GM21723 (cell line): ENCODE results near the gene PRKCE.
"Not testable (repeated sequence)": the region's sequence is repeated elsewhere in the genome, so short reads cannot be mapped to it uniquely, and the experiment has no call there.

Experiments used
- ATAC-seq: cut with Tn5 transposase; IDR thresholded peaks from one replicate; pipeline ENCODE4 v1.9.1; 2021; ENCODE audit warnings: mild to moderate bottlenecking, moderate library complexity; ENCODE audit not compliant: unreplicated experiment

PRKCE gene

DNA sequence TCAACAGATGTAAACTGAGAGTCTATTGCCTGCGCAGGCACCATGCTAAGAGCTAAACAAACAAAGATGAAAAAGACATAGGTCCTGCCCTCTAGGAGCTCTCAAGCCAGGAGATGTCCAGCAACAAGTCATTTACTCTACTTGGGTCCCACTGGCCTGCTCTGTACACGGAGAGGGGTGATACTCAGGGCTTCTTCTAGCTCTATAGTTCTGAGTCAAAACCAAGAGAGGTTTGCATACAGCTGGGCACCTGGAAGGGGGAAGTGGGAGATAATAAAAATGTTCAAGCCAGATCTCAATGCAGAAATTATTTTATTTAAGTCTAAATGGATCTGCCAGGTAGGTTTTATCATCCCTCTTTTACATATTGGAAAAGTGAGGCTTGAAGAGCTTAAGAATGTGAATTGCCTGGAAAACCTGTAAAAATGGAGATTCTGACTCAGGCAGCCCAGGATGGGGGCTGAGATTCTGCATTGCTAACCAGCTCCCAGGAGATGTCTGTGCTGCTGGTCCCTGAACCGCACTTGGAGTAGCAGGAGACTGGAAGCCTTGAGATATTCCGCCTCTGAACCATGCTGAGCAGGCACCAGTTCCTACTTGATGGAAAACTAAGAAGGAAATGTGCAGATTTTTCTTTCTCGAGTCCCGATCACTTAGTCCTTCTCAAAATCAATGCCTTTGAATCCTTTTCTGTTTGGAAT, 201.1 kb downstream of the PRKCE start:
- no peak for ATAC-seq

DNA sequence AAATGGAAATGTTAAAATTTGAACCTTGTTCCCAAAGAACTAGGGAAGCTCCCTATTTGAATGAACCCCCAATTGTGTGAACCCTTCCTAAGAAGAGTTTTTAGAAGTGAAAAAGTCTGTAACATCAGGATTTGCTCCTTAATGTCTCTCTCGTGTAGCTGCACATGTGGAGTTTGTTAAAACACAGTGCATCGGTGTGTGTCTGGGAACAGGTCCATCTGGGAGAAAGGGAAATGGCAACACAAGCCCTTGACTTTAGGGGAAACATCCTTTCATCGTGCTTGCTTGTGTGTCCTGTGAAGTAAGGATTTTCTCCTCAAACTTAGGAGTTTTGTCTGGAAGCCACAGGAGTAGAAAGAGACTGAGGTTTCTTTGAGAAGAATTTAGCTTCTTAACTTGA, 203.9 kb downstream of the PRKCE start:
- no peak for ATAC-seq

DNA sequence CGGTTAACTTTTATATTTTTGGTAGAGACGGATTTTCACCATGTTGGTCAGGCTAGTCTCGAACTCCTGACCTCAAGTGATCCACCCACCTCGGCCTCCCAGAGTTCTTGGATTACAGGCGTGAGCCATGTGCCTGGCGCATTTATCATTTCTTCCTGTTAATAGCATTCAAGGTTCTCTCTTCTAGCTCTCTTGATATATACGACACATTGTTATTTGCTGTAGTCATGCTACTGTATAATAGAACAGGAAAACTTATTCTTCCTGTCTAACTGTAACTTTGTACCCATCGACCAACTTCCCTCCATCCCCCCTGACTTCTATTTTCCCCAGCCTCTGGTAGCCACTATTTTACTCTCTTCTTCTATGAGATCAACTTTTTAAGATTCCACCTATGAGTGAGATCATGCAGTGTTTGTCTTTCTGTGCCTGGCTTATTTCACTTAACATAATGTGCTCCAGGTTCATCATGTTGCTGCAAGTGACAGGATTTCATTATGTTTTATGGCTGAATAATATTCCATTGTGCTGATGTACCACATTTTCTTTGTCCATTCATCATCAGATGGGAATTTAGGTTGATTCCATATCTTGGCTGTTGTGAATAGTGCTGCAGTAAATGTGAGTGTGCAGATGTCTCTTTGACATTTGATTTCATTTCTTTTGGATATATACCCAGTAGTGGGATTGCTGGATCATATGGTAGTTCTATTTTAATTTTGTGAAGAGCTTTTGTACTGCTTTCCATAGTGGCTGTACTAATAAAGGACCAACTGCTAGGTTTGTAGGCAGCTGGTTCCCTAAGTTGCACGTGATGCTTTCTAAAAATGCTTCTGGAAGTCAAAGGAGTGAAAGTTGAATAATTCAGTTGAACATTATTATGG, 205.2 kb downstream of the PRKCE start:
- ATAC-seq, result no peak

DNA sequence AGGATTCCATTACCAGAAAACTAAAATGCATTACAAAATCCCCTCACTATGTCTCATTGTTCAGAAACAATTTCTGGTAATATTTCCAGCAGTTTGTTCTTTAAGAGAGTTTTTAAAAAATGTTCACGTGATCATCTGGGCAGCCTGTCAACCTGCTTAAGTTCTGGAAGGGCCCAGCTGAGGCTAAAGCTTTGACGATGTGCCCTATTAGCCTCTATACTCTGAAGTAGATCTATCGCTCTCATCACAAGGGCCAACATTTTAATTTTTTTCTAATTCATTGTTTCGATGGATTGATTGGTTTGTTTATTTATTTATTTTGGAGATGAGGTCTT, 205.8 kb downstream of the PRKCE start:
- ATAC-seq, result no peak

DNA sequence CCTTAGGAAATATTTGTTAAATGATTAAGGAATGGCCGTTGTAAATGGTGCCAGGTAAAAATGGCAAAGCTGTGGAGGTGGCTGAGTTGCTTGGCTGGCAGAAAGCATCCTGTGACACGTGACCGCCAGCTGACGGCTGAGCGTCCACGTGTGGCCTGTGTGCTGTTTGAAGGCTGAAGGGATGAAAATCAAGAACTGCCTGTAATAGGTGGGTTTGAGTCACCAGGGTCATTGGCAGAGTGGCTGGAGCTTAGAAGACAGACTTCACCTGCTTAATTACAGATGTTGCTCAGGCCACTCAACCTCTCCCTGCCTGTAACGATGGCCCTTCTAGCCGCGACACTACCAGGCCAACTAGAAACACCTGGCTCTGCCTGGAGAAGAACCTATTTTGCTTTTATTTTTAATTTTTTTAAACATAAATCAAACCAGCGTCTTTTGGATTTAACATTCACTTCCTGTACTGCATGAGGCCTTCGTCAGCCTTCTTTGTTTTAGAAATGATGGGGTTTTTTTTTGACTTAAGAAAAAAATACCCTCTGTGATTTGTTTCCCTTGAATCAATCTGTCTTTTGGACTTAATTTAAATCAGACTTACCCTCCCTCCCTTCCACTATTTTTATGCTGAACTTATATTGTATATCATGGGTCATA, 206.5 kb downstream of the PRKCE start:
- no peak for ATAC-seq

DNA sequence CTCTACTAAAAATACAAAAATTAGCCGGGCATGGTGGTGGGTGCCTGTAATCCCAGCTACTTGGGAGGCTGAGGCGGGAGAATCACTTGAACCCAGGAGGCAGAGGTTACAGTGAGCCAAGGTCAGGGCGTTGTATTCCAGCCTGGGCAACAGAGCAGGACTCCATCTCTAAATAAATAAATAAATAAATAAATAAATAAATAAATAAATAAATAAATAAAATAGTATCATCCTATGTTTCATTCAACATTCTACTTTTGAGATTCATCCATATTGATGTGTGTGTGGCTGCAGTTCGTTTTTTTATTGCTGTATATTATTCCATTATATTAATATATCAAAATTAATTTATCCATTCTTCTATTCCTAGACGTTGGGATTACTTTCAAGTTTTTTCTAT, 207.4 kb downstream of the PRKCE start:
- ATAC-seq, result not testable (repeated sequence)

DNA sequence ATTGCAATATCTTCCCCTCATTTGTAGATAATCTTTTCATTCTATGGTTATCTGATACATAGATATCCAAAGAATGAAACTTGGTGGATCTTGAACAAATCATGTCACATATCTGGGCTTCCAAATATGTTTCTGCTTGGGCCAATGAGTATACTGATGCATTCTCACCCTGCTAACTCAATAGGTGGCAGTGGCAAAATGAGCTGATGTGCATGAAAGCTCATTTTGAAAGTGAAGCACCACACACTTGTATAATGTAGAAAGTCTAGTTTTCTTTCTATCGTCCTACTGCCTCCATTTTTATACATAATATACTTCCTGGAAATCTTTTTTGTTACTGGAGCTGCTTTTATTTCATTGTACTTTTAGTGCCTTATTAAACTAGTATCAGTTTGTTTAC, 208.2 kb downstream of the PRKCE start:
- no peak for ATAC-seq

DNA sequence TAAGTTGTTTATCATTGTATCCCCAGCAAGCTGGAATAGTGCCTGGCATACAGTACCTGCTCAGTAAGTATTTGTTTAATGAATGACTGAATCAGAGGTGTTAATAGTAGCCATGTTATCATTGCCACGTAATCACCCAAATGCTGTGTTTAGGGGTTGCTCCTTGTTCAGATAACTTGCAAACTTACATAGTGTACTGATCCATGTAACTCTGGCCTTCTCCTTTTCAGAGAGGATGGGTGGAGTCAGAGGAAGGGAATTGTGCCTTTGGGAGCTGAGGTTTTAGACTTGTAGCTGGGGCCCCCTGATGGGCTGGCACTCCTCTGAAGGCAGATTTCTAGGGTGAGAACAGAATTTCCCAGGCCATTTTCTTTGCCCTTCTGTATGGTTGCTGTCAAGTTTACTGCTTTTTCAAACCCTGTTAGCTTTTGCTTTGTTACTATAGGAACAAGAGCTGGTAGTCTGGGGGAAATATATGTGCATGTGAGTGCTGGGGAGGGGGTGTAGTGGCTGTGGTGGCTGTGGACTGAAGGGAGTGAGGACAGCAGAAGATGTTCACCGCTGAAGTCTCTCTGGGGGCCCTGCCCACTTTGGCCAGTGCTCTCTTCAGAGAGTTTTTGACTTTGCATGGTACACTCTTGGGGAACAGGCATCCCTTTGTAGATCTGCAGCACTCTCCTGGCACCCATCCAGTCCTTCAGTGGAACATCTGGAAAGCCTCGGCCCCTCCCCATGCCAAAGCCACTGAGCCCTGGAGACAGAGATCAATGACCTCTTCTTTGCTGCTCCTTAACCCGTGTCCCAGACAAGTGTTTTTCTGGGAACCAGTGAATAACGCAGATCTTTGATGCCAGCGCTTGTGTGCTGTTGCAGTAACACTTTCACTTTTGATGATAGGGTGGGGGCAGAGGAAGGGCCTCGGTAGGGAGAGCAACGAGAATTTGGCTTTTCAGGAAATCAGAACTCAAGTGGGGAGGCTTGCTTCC, 209.0 kb downstream of the PRKCE start:
- no peak for ATAC-seq

DNA sequence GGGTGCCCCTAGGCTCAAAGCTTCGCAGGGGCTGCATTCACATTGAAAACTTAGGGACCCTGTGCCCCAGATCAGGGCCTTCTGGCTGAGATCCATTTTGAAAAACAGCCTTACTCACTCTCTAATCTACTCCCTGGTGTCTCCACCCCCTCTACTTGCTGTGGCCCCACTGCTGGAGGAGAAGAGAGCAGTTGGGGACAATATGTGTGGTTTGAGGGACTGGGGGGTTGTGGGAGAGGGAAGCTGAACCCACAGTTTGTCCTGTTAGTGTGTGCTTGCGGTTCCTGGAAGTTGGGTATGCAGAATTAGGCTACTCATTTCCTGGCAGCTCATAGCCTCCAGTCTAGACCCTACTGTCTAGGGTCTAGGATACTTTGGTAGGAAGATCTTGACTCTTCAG, 211.4 kb downstream of the PRKCE start:
- no peak for ATAC-seq

DNA sequence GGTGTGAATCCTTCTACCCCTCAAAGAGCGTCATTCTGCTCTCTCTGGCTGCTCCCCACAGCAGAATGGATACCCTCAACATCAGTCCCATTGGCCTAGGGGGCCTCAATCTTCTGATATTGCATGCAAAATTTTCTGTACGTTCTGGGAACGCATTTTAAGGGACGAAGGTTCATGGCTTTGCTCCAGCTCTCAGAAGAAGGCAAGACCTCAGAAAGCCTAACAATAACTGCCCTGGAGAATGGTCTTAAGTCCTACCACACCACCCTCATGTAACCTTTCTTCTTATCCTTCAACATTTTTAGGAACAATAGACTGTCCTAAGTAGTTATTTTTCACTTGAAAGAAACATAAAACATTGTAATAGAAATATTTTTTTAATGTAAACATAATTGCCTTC, 212.6 kb downstream of the PRKCE start:
- no peak for ATAC-seq

DNA sequence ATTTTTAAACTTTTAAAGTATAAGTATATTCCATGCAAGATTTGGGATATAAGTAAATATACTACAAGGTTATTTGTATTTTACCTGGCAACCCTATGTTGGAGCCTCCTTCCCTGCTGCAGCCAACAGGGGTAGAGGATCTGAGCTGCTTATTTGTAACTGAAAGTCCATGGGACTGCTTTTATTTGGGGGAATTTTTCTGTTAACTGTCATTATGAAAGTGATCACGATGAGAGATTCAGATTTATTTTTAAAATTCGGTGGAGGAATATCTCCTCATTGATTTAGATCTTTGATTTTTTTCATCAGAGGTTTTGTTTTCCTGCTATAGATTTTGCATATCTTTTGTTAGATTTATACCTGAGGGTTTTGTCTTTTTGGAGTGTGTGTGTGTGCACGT, 215.9 kb downstream of the PRKCE start:
- peak; percentile 45 for ATAC-seq

DNA sequence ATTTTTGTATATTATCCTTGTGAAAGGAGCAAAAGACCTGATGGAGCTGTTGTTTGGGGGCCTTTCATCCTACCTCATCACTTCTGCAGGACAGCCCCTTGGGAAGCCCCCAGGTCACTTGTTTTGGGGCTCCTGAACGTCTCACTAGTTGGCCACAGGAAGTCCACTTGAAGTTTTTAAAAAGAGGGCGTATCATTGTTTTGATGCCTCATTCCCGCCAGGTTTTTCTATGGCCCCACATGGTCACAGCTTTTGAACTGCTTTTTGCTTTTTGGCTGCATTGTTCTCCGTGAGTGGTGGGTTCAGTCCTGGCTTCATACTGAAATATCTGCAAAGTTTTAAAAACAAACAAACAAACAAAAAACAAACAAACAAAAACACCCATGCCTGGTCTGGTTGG, 216.3 kb downstream of the PRKCE start:
- ATAC-seq, result no peak

DNA sequence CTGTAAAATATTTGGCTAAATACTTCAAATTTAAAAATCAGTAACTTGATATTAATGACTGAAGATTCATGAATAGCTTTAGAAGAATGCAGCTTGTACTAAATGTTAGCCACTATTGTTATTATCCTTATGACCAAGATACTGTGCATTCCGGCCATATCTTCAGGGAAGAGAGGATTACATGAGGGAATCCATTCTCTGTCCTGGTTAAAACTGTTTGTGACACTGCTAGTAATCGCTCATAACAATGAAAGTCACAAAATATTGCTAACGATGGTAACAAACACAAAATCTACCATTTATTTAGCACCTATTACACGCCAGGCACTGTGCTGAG, 217.7 kb downstream of the PRKCE start:
- no peak for ATAC-seq

DNA sequence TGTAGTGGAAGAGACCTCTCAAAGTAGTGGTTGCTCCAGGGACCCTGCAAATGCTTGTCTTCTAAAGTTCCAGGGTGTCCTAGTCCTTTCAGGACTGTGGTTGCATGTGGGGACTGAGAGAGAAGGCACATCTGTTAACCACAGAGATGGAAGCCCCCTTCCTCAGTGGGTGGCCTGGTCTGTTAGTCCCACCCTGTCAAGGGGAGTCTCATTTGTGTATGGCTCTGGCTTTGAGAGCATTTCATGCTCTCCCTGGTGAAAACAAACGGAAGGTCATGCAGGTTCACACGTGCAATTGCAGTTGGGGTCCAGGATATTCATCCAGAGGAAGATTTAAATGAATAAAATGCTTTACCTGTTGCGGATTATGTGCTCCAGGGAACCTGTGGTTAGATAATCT, 219.6 kb downstream of the PRKCE start:
- ATAC-seq, result no peak

DNA sequence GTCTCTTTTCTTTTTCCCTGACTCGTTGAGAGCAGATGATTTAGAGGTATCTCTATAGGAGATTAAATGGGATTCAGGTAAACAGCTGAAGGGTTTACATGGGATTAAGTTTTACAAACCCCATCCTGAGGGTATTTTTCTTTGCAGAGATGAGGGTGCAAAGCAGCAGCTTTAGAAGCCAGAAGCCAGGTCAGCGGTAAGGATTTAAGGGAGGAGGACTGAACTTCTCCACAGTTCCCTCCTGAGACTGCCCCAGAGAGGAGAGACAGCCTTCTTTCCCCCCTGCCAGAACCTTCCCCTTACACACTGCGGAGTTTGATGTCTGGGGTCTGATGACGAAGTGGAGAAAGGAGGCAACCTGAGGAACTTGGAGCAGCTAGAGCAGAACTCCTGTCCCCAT, 220.1 kb downstream of the PRKCE start:
- no peak for ATAC-seq

DNA sequence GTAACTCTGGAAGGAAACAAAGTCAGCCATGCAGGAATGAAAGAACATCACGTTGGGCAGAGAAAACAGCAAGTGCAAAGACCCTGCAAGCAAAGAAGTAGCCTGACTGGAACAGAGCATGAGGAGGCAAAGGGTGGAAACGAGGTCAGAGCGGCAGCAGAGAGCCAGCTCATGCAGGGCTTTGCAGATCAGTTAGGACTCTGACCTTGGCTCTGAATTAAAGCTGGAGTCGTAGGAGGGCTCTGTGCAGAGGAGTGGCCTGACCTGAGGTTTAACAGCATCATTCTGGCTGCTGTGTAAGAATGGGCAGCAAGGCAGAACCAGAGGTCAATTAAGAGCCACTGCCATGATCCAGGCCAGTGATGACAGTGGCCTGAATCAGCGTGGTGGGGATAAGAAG, 220.7 kb downstream of the PRKCE start:
- ATAC-seq, result no peak

DNA sequence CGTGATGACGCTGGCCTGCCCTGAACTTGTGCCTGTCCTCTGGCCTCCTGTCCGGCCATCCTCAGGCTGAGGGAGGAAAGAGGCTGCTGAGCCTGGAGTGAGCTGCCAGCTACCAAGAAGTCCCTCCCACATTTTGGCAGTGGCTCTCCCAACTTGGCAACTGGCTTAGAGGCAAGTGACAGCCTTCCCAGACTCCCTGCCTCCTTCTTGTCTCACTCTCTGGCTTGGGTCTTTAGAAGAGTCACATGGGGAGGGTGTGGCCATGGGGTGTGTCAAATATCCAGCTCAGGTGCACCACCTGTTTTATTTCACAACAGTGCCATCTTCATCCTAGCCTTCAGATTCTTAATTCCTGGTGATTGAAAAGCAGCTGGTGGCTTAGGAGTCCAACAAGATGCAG, 222.9 kb downstream of the PRKCE start:
- no peak for ATAC-seq

DNA sequence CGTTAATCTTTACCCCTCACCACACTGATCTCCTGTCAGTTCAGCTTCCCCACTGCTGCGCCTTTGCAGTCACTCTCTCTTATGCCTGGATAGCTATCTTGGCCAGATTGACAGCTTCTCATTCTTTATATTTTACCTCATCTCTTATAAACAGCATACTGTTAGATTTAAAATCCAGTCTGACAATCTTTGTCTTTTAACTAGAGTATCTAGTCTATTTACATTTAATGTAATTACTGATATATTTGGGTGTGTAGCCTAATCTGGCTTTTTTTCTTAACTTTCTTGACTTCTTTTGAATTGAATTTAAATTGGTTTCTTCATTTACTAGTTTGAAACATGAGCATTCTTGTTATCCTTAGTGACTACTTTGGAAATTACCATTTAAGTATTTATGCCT, 225.1 kb downstream of the PRKCE start:
- no peak for ATAC-seq

DNA sequence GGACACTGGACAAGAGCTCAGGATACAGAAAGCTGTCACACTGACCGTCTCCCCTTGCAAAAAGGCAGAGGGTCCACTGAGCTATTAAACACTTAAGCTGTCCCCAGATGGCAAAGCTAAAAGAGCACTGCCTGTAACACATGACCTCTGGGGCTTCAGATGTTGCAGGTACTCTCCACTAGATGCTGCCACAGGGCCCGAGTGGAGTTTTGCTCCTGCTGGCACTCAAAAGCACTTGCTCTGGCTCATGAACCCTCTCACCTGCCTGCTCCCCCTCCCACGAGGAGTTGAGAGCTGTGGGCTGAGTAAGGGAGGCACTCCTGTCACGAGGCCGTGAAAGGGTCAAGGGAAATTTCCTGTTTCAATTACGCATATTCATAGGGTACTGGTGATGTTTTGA, 227.9 kb downstream of the PRKCE start:
- ATAC-seq, result no peak

DNA sequence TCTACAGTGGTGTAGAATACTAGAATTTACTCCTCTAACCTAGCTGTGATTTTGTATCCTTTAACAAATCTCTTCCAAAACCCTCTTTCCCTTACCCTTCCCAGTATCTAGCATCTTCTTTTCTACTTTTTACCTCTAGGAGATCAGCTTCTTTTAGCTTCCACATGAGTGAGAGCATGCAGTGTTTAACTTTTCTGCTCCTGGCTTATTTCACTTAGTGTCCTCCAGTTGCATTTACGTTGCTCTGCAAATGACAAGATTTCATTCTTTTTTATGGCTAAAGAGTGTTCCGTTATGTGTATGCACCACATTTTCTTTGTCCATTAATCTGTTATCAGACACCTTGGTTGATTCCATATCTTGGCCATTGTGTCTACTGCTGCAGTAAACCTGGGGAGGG, 228.5 kb downstream of the PRKCE start:
- ATAC-seq, result no peak

DNA sequence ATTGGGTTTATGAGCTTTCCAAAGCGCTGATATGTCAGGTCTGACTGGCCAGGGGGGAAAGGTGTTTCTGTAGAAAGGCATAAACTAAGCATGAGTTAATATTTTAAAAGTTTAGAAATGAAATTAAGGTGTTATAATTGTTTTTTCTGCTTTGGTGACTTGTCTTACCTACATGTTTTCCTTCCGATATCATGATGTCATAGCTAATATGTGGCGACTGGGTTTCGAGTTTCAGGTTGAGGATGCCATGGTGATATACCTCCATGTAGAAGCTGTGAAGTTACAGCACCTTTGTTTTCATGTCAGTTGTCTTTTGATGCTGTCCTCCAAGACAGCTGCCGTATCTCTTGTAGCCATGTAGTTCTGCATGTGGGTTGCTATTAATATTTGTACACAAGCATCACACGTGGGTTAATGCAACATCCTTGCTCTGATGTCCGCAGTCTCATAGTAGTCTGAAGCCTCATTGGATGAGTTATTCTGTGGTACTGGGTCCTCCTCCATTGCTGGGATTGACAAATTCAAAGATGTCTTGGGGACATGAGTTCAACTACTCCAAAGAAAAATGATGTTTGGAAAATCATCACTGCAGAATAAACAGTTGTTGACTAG, 230.6 kb downstream of the PRKCE start:
- no peak for ATAC-seq
